SU-DHL-6 (cell line): ENCODE measurements around the gene RAB11FIP3.
"Not testable (repeated sequence)": the region's sequence is repeated elsewhere in the genome, so short reads cannot be mapped to it uniquely, and the experiment has no call there.

Experiments
- H2AFZ ChIP-seq: fragments of 200-600 bp; sonication (generic); 2 replicates; pipeline ENCODE4 v1.6.1; 2014; ENCODE audit warnings: low read depth, mild to moderate bottlenecking, moderate library complexity, mixed read lengths, antibody characterized with exemption, low read length; ENCODE audit not compliant: severe bottlenecking
- H3F3A ChIP-seq: fragments of 200-600 bp; shearing (Covaris generic); 2 replicates; pipeline ENCODE4 v1.6.0; 2016; ENCODE audit warnings: antibody characterized with exemption, mild to moderate bottlenecking; ENCODE audit not compliant: insufficient read depth
- H3K27ac ChIP-seq: fragments of 200-600 bp; sonication (generic); 2 replicates; pipeline ENCODE4 v1.5.1; 2016; ENCODE audit warnings: low read depth, mild to moderate bottlenecking, low read length, moderate library complexity, mixed read lengths
- H3K27me3 ChIP-seq: fragments of 200-600 bp; sonication (generic), shearing (Covaris generic); 2 replicates; pipeline ENCODE4 v1.6.0; 2014; ENCODE audit warnings: mild to moderate bottlenecking, low read length
- H3K36me3 ChIP-seq: fragments of 200-600 bp; sonication (generic); 2 replicates; pipeline ENCODE4 v1.6.1; 2014; ENCODE audit warnings: mild to moderate bottlenecking, low read length, mixed read lengths
- H3K4me2 ChIP-seq: fragments of 300-600, 200-600 bp; shearing (Covaris generic), sonication (generic); 2 replicates; pipeline ENCODE4 v1.6.0; 2014; ENCODE audit warnings: low read length, low read depth, mild to moderate bottlenecking; ENCODE audit not compliant: poor library complexity, severe bottlenecking
- H3K4me3 ChIP-seq: fragments of 200-600 bp; sonication (generic); 2 replicates; pipeline ENCODE4 v1.5.1; 2014; ENCODE audit warnings: antibody characterized with exemption, low read length, mild to moderate bottlenecking, mixed read lengths; ENCODE audit not compliant: insufficient read depth, poor library complexity, severe bottlenecking
- H3K79me2 ChIP-seq: fragments of 200-600 bp; sonication (generic); 2 replicates; pipeline ENCODE4 v1.6.1; 2014; ENCODE audit warnings: mild to moderate bottlenecking, low read length, moderate library complexity; ENCODE audit not compliant: insufficient read depth
- H3K9ac ChIP-seq: fragments of 200-600 bp; sonication (generic); 2 replicates; pipeline ENCODE4 v1.7.0; 2014; ENCODE audit warnings: mild to moderate bottlenecking, low read length
- H3K9me2 ChIP-seq: fragments of 200-600 bp; sonication (generic); replicated peaks from 2 replicates; pipeline ENCODE4 v1.6.1; 2014; ENCODE audit warnings: low read length; ENCODE audit not compliant: insufficient read depth
- H3K9me3 ChIP-seq: fragments of 200-600 bp; sonication (generic); 2 replicates; pipeline ENCODE4 v1.6.1; 2014; ENCODE audit warnings: low read length, mixed read lengths; ENCODE audit not compliant: insufficient read depth
- H4K20me1 ChIP-seq: fragments of 200-600 bp; sonication (generic); 2 replicates; pipeline ENCODE4 v1.6.1; 2014; ENCODE audit warnings: low read depth, mild to moderate bottlenecking, antibody characterized with exemption, low read length, moderate library complexity, mixed read lengths
- CTCF ChIP-seq: fragments of 200-600 bp; sonication (generic); IDR thresholded peaks from one replicate; pipeline ENCODE4 v1.5.1; 2017; ENCODE audit warnings: antibody characterized with exemption, mild to moderate bottlenecking, low read length, moderate library complexity; ENCODE audit not compliant: insufficient read depth, poor library complexity, severe bottlenecking
- EZH2phosphoT487 ChIP-seq: fragments of 200-600 bp; sonication (generic), shearing (Covaris generic); conservative IDR thresholded peaks from 2 replicates; pipeline ENCODE4 v1.6.1; 2018; ENCODE audit warnings: mild to moderate bottlenecking, antibody characterized with exemption, low read length, moderate library complexity, mixed read lengths

The RAB11FIP3 gene

GRCh38 chr16:377419-377951 is 48.0 kb upstream of the RAB11FIP3 start:
- Histone ChIP-seq H3K4me2 (no peak overlapping the region), H3K36me3 (no peaks in the 10 kb centered on the region), H3K9me2 (no peaks in the 10 kb centered on the region), H3K27me3 (no peaks in the 10 kb centered on the region), H3K9ac (no peak overlapping the region), H4K20me1 (no peaks in the 10 kb centered on the region), H3F3A (no peaks in the 10 kb centered on the region), H3K9me3 (no peaks in the 10 kb centered on the region), H3K27ac (no peak overlapping the region), H3K4me3 (no peak overlapping the region), H2AFZ (no peak overlapping the region), H3K79me2 (peaks cover 3% of the 10 kb centered on the region; the same call in 1 of the 2 replicates)
- TF ChIP-seq EZH2phosphoT487 = no peak
- TF ChIP-seq CTCF = no peak

GRCh38 chr16:378113-378820 is 47.2 kb upstream of the RAB11FIP3 start:
- not testable (repeated sequence) for H3K27ac ChIP-seq, H3K9ac ChIP-seq

GRCh38 chr16:378821-379182 is 46.6 kb upstream of the RAB11FIP3 start:
- Histone ChIP-seq H3K27me3 (no peaks in the 10 kb centered on the region), H3K36me3 (no peaks in the 10 kb centered on the region), H3K4me2 (no peak overlapping the region), H3K27ac (no peak overlapping the region), H2AFZ (no peak overlapping the region), H3K9me3 (no peaks in the 10 kb centered on the region), H3K9ac (no peak overlapping the region), H3K79me2 (peaks cover 3% of the 10 kb centered on the region; the same call in 1 of the 2 replicates), H4K20me1 (no peaks in the 10 kb centered on the region), H3K9me2 (no peaks in the 10 kb centered on the region), H3K4me3 (no peak overlapping the region), H3F3A (peaks cover 11% of the 10 kb centered on the region)
- TF ChIP-seq CTCF (no peak), EZH2phosphoT487 (no peak)

More at GRCh38 chr16:378113-378820, 47.2 kb upstream of the RAB11FIP3 start:
- H3K79me2 ChIP-seq, H3K9me2 ChIP-seq, H3K4me3 ChIP-seq, H3K27me3 ChIP-seq, H4K20me1 ChIP-seq, H2AFZ ChIP-seq, H3K9me3 ChIP-seq, H3F3A ChIP-seq, H3K4me2 ChIP-seq, H3K36me3 ChIP-seq: not testable (repeated sequence)

- no peak overlapping the region for H3K27ac ChIP-seq
- H3K36me3 ChIP-seq = no peaks in the 10 kb centered on the region
- peaks cover 3% of the 10 kb centered on the region; the same call in 1 of the 2 replicates for H3K79me2 ChIP-seq
- H3K4me3 ChIP-seq = no peak overlapping the region
- peaks cover 11% of the 10 kb centered on the region for H3F3A ChIP-seq
- H4K20me1 ChIP-seq = no peaks in the 10 kb centered on the region
- no peak for TF ChIP-seq CTCF
- H2AFZ ChIP-seq = no peak overlapping the region
- no peaks in the 10 kb centered on the region for H3K9me2 ChIP-seq
- no peaks in the 10 kb centered on the region for H3K27me3 ChIP-seq
- no peaks in the 10 kb centered on the region for H3K9me3 ChIP-seq
- no peak overlapping the region for H3K9ac ChIP-seq
- H3K4me2 ChIP-seq = no peak overlapping the region
These were observed 46.1 kb upstream of the RAB11FIP3 start for GRCh38 chr16:379183-379960.
